GM19372 (cell line): ENCODE data around the gene CFLAR.
"Not testable (repeated sequence)": the region's sequence is repeated elsewhere in the genome, so short reads cannot be mapped to it uniquely, and the experiment has no call there.

ENCODE experiments used
- ATAC-seq: cut with Tn5 transposase; IDR thresholded peaks from one replicate; pipeline ENCODE4 v1.9.1; 2021; ENCODE audit warnings: mild to moderate bottlenecking, low read depth, moderate library complexity; ENCODE audit not compliant: unreplicated experiment

The CFLAR gene

DNA sequence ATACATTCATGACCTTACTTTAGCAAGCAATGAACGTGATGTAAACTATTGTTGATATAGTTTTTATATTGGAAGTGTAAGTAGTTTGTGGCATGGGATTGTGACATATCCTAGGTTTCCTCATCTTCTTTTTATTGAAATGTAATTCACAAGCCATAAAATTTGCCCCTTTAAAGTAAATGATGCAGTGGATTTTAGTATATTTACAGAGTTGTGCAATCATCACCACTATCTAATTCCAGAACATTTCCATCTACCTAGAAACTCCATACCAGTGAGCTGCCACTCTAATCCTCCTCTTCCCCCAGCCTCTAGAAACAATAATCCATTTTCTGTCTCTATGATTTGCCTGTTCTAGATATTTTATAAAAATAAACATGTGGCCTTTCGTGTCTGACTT, 56.3 kb downstream of the CFLAR start:
- no peak for ATAC-seq

DNA sequence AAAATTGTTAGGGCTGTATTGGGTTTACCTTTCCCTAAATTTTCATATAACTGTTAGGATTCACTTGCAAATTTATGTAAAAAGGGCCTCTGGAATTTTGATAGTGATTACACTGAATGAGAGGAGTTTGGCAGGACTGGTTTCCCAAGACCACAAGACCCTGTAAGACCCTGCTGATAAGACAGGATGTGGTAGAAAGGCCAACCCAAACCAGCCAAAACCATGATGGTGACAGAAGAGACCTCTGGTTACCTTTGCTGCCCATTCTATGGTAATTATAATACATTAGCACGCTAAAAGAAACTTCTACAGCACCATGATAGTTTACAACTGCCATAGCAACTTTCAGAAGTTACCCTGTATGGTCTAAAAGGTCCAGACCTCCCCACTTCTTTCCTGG, 58.7 kb downstream of the CFLAR start:
- ATAC-seq: no peak

DNA sequence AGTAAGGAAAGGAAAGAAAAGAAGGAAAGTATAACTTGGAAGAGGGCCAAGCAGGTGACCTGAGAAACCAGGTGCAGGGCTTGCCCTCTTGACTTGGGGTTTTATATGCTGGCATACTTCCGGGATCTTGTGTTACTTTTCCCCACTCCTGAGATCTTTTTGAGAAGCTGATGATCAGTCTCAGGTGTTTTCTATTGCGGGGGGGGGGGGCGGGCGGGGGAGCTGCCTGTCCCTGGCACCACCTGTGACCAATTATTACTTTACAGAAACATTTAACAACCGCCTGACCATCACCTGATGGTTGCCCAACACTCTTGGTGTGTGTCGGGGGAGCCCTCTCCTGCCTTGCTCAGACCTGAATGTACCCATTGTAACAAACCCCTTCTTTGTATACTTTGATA, 60.1 kb downstream of the CFLAR start:
- ATAC-seq: no peak

DNA sequence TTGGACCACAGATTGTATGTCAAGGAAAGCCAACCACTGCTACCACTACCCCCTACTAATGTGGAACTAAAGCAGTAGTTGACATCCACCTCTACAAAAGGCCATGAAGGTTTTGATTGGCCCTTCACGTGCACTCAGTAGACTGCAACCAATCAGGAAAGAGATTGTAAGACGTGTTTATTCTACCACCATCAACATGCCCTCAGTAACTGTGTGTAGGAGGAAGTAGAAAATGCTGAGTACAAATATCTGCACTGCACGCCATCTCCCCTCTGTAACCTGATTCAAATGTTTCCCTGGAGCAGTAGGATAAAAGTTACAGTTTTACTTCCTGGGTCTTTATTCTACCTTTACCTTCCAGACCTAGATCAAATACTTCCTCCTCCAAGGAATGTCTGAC, 64.0 kb downstream of the CFLAR start:
- no peak for ATAC-seq

DNA sequence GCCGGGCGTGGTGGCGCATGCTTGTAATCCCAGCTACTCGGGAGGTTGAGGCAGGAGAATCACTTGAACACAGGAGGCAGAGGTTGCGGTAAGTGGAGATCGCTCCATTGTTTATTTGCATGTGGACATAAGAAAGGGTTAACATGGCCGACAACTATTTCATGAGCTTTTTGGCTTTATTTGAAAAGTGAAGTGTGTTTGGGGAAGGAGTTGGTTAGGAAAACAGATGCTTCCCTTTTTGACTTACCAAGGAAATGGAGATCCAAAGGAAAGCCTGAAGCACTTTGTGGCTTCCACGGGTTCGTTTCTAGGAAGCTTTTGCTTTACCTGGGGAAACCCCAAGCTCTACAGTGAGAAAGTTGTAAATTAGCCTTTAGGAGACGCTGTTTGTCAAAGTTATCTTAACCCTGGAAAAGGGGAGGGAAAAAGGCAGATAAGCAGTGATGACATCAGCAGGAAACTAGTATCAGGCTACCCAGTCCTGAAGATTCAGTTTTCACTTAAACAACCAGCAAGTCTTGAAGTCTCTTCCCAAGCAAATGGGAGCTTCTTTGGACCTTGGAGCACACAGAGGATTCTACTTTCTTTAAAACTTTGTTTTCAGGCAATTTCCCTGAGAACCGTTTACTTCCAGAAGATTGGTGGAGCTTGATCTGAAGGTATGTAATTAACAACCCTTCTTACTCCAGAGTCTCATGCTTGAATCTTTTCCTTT, 66.8 kb downstream of the CFLAR start, which contains the start of gene CASP10:
Gene CASP10 (plus strand): TSS at position 492 of the 715 bp plus-strand sequence. CDS start 2,637 bp downstream, outside the sequence.
- peak; percentile 68 for ATAC-seq

DNA sequence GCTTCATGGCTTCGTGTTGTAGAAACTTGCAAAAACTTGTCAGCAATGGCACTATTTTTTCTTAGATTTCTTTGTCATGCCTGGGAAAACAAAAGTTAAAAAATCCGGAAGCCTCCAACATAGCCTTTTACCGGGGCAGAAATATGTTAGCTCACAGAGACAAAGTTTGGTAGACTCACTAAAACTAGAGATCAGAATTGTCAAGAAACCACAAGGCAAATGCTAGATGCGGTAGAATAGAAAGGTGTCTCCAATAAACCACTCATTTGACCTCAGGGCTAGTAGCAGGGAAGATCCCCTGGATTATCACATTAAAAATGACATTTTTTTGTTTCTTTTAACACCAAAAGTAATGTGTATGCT, 67.4 kb downstream of the CFLAR start:
- ATAC-seq: peak; percentile 15

DNA sequence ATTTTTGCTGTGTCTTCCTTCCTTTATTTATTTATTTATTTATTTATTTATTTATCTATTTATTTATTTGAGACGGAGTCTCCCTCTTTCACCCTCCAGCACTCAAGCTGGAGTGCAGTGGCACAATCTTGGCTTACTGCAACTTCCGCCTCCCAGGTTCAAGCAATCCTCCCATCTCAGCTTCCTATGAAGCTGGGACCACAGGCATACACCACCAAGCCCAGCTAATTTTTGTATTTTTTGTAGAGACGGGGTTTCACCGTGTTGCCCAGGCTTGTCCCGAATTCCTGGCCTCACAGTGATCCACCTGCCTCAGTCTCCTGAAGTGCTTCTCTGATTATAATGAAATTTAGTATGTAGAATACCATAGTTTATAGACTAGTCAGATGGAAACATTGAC, 67.9 kb downstream of the CFLAR start:
- ATAC-seq: not testable (repeated sequence)

DNA sequence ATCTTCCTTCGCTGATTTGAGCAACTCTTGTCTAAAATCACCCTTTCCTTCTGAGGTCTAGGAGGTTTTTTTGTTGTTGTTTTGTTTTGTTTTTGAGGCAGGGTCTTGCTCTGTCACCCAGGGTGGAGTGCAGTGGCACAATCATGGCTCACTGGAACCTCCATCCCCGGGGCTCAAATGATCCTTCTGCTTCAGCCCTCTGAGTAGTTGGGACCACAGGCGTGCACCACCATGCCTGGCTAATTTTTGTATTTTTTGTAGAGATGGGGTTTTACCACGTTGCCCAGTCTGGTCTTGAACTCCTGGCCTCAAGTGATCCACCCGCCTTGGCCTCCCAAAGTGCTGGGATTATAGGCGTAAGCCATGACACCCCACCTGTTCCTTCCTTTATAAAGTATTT, 68.3 kb downstream of the CFLAR start:
- not testable (repeated sequence) for ATAC-seq

DNA sequence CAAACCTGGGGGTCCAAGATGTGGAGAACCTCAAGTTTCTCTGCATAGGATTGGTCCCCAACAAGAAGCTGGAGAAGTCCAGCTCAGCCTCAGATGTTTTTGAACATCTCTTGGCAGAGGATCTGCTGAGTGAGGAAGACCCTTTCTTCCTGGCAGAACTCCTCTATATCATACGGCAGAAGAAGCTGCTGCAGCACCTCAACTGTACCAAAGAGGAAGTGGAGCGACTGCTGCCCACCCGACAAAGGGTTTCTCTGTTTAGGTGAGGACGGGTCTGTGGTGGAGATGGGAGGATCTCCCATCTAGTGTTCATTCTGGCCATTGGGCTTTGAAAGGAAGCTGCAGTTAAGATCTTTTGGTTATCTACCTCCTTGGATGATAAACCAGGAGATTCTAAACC, 69.9 kb downstream of the CFLAR start:
- ATAC-seq: no peak

DNA sequence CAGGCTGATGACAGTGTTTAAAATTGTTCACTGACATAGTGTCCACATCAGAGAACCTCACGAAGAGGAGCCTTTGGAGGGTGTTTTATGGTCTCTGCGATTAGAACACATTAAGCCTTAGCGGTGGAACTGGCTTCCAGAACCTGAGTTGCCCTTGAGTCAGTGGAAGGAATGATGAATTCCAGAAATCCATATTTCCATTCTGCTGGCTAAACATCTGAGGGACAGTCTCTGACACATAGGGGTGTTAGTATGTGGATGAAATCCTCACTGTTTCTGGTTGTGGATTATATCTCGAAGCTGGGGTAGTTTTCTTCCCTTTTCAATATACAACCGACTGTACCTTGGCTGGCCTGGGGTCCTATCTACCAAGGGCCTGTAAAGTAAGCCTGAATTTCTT, 71.0 kb downstream of the CFLAR start:
- no peak for ATAC-seq

DNA sequence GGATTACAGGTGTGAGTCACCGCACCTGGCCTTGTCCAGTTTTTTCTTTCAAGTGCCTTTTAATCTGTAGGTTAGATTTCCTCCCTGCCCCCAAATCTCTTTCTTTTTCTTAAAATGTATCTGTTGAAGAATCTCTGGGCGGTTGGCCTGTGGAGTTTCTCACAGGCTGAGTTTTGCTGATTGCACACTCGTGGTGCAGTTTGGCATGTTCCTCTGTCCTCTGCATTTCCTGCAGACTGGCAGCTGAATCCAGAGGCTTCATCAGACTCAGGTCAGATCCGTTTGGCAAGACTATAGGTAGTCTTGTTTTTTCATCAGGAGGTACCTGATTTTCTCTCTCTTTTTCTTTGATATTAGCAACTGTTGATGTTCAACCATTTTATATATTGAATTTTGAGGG, 72.5 kb downstream of the CFLAR start:
- ATAC-seq: no peak

DNA sequence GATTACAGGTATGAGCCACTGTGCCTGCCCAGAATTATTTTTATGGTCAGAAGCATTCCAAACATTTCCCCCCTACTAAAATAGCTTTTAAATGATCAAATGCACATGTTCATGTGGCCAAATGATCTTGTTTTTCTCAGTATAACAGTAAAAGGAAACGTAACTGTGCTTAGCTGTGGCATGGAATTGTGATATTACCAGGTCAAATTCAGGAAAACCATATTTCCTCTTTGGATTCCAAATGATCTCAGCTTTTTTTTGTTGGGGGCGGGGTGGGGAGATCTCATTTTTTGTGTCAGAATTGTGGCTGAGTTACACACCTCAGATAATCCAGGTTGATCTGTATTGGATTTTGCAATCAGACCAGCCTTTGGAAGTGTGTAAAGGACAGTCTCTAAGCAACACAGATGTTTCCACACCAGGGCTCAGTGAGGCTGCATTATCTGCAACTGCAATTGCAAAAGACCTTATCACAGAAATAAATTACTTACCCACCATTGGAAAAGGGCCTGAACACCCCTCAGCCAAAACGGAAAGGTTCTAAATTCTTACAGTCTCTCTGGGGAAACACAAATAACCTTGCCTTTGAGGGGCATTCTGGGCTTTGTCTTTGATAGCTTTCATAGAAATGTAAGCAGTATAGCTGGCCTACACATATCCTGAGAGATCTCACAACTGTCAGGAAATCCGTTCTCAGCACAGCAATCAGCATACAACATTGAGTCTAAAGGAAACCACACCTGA, 75.3 kb downstream of the CFLAR start:
- ATAC-seq: no peak

DNA sequence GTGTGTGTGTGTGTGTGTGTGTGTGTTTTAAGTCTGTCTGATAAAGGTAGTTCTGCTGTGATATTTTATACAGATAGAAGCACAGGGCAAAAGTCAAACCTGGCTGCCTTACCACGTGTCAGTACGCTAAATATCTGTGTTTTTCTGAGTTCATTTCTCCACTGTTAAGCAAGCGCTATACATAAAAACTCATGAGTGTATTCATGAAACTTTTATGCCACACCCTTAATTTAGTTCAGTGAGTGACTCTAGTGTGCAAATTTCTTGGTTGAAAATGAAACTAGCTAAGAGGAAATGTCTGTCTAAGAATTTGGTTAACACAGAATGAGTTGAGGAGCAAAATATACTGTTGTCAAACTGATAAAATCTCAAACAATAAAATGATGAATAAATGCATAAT, 78.1 kb downstream of the CFLAR start:
- ATAC-seq: peak; percentile 99

DNA sequence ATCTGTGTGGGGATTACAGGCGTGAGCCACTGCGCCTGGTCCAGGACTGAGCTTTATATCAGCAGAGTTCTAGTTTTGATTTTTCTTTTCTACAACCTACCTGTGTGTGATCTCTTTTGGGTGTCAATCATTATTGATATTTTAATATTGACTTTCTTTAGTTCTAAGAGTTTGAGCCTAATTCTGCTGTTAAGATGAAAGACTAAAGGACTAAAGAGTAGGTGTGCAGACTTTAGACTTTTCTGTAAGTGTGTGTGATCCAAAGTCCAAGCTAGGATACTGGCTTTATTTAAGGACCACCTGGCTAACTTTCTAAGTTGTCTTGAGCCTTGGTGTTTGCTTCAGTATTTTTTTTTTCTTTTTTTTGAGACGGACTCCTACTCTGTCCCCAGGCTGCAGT, 79.4 kb downstream of the CFLAR start:
- ATAC-seq: no peak

DNA sequence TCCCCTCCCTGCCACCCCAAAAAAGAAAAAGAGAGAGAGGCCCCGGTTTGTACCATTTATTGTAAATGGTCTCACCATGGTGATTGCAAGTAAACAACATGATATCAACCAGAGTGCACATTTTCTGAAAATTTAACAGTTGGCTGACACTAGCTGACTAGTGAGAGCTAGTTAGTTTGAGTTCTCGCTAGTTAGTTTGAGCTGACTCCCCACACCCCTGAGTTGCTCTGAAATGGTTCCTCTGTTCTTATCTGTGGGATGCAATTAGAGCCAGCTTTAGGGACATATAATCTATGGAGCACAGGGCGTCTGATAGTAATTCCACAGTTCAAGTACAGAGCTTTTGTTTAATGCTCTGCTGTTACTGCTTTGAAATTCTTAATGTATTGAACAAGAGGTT, 80.0 kb downstream of the CFLAR start:
- ATAC-seq: no peak

DNA sequence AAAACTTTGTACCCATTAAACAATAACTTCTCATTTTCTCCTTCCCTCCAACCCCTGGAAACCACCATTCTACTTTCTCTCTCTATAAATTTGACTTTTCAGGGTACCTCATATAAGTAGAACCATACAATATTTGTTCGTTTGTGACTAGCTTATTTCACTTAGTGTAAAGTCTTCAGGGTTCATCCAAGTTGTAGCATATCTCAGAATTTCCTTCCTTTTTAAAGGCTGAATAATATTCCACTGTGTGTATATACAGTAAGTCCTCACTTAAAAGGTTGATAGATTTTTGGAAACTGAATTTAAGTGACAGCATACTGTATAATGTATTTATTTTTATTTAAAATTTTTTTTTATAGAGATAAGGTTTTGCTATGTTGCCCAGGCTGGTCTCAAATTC, 80.8 kb downstream of the CFLAR start:
- no peak for ATAC-seq

DNA sequence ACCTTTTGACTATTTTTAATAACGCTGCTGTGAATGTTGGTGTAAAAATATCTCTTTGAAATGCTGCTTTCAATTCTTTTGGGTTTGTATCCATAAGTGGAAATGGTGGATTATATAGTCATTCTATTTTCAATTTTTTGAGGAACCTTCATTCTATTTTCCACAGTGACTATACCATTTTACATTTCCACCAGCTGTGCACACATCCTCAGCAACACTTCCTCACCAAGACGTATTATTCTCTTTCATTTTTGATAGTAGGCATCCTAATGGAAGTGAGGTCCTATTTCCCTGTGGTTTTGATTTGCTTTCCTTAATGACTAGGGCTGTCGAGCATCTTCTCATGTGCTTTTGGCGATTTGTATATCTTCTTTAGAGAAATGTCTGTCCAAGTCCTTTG, 81.8 kb downstream of the CFLAR start:
- no peak for ATAC-seq

DNA sequence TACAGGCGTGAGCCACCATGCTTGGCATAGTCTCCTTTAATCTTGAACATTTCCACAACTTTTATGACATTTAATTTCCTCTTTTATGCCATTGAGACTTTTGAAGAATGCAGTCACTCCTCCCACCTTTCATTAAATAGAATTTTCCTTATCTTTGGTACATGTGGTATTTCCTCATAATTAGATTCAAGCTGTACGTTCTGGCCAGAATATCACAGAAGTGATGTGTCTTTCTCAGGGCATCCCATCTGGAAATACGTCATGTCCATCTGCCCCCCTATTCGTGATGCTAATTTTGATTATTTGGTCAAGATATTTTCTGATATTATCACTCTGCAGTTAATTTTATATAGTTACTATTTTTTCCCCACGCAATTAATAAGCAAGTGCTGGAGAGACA, 83.9 kb downstream of the CFLAR start:
- ATAC-seq: no peak

DNA sequence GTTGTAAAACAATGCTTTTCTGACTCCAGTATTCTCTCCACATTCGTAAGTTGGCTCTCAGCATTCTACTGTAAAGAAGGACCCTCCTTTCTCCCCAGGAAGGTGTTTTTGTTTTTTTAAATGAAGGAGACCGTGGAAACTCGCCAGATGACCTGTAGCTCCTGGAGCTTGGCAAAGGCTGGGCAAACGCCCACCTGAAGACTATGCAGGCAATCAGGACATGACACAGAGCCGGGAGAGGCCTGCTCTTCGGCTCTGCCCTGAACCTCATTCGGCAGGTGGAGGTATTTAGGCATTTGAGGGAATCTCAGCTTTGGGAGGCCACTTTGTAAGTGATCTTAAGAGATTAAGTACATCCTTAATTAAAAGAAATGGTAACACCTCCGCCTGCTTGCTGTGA, 84.4 kb downstream of the CFLAR start:
- ATAC-seq: no peak

DNA sequence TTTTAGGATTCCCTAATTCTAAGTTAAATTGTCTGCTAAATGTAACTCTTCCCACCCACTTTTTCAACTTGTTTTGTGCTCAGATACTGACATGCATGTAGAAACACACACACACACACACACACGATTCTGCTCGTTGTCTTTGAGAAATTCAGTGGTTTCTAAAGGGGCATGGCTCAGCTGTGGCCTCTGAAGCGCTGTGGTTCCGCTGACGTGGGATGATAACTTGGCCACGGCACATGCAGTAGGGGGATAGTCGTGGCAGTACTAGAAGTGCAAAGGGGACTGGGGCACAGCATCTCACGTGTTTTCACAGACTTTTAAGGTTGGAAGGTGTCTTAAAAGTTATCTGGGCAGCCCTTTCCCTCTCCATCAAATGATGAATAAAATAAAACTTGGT, 85.4 kb downstream of the CFLAR start:
- ATAC-seq: no peak

DNA sequence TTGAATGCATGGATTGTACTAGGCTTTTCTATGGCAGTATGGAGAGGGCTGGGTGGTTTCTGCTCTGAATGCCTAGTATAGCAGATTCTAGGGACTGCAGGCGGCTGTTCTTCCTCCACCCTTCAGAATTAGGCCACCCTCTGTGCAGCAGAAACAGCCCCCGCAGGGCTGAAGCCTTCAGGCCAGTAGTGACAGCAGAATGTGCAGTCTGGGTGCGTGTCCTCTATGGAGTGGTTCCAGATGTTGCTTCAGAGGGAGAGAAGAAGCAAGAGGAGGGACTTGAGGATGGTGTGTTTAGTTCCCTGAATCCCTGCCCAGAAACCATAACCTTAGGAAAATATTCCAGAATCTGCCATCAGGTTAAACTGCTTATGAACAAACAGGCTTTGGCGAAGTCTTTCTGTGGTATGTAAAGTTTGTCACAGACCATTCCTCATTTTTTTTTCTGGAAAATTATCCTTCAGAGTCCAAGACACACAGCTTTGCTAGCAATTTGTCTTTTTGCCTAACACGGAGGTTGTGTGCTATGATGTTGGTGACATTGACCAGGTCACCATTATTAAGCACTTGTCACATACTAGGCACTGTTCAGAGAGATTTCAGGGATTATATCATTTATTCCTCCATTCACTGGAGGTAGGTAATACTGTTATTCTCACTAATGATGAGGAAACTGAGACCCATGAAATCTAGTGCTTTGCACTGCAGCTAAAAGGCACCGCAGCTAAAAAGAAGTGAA, 88.1 kb downstream of the CFLAR start:
- no peak for ATAC-seq
